PC-3 (cell line): Measurements from ENCODE around the gene RNMT. TPM values are rescaled to one million over a fixed set of nuclear protein-coding genes. Genes with fewer than 3 reads are reported as not detected.

ENCODE experiments used
- ATAC-seq: fragments of 200-7000 bp; cut with Tn5 transposase; 2 replicates; pipeline ENCODE4 v1.9.1; 2020; ENCODE audit warnings: mild to moderate bottlenecking, moderate library complexity
- BruUV-seq: library from RNA; stranded (reverse); fragments of 400-500 nt; replicated peaks from 2 replicates; lab custom pipeline; 2021; lab: Mats Ljungman, UMichigan
- CTCF ChIA-PET: fragments of 300-600 bp; sonication (Branson Sonifier 250); formaldehyde crosslinking; loops from one replicate; lab custom pipeline; 2022; ENCODE audit warnings: antibody characterized with exemption; lab: Charles Lee
- POLR2A ChIA-PET: fragments of 300-600 bp; sonication (Branson Sonifier 250); formaldehyde crosslinking; loops from one replicate; lab custom pipeline; 2022; ENCODE audit warnings: antibody characterized with exemption; ENCODE audit not compliant: unreplicated experiment; lab: Charles Lee
- DNase-seq: peaks from one replicate; pipeline ENCODE4 v3.0.0-alpha.2; 2015
- H2AFZ ChIP-seq: fragments of 300-600 bp; sonication (generic); 2 replicates; pipeline ENCODE4 v1.6.0; 2016; ENCODE audit warnings: antibody characterized with exemption, low read length
- H3F3A ChIP-seq: fragments of 300-600 bp; sonication (generic); one replicate; pipeline ENCODE4 v1.6.0; 2017; ENCODE audit warnings: antibody characterized with exemption, low read length, control low read depth, mild to moderate bottlenecking; ENCODE audit not compliant: unreplicated experiment
- H3K27ac ChIP-seq: fragments of 300-600 bp; sonication (generic); 2 replicates; pipeline ENCODE4 v1.5.1; 2016; ENCODE audit warnings: mild to moderate bottlenecking, low read length
- H3K27me3 ChIP-seq: fragments of 300-600 bp; sonication (generic); 2 replicates; pipeline ENCODE4 v1.6.1; 2016; ENCODE audit warnings: low read length, mixed read lengths
- H3K36me3 ChIP-seq: fragments of 300-600 bp; sonication (generic); 2 replicates; pipeline ENCODE4 v1.6.1; 2016; ENCODE audit warnings: low read depth, mixed run types, low read length, mixed read lengths
- H3K4me1 ChIP-seq: fragments of 300-600 bp; sonication (generic); 2 replicates; pipeline ENCODE4 v1.5.1; 2016; ENCODE audit warnings: low read length; ENCODE audit not compliant: insufficient read depth
- H3K4me2 ChIP-seq: fragments of 300-600 bp; sonication (generic); 2 replicates; pipeline ENCODE4 v1.6.0; 2016; ENCODE audit warnings: low read length
- H3K4me3 ChIP-seq: fragments of 300-600 bp; sonication (generic); 2 replicates; pipeline ENCODE4 v1.5.1; 2016; ENCODE audit warnings: mild to moderate bottlenecking, low read length, mixed read lengths
- H3K79me2 ChIP-seq: fragments of 300-600 bp; sonication (generic); 2 replicates; pipeline ENCODE4 v1.6.1; 2017; ENCODE audit warnings: low read length, mixed read lengths
- H3K9ac ChIP-seq: fragments of 300-600 bp; sonication (generic); 2 replicates; pipeline ENCODE4 v1.6.0; 2016; ENCODE audit warnings: mild to moderate bottlenecking, low read length
- H3K9me2 ChIP-seq: fragments of 300-600 bp; sonication (generic); replicated peaks from 2 replicates; pipeline ENCODE4 v1.6.1; 2016; ENCODE audit warnings: mixed run types, low read length, mixed read lengths
- H3K9me3 ChIP-seq: fragments of 300-600 bp; sonication (generic); 2 replicates; pipeline ENCODE4 v1.6.1; 2016; ENCODE audit warnings: low read length, mixed read lengths
- H4K20me1 ChIP-seq: fragments of 300-600 bp; sonication (generic); 2 replicates; pipeline ENCODE4 v1.6.1; 2016; ENCODE audit warnings: low read length, mixed read lengths
- CTCF ChIP-seq: fragments of 300-600 bp; sonication (generic); conservative IDR thresholded peaks from 2 replicates; pipeline ENCODE4 v1.5.1; 2017; ENCODE audit warnings: antibody characterized with exemption, low read depth, mild to moderate bottlenecking, low read length
- EZH2 ChIP-seq: fragments of 300-600 bp; sonication (generic); IDR thresholded peaks from one replicate; pipeline ENCODE4 v1.6.1; 2017; ENCODE audit warnings: antibody characterized with exemption, mild to moderate bottlenecking, low read length; ENCODE audit not compliant: unreplicated experiment
- EZH2phosphoT487 ChIP-seq: fragments of 300-600 bp; sonication (generic); IDR thresholded peaks from 2 replicates; pipeline ENCODE4 v1.6.1; 2018; ENCODE audit warnings: mild to moderate bottlenecking, antibody characterized with exemption, low read length, borderline replicate concordance
- intact Hi-C: fragments of 100-400 bp; cut with micrococcal nuclease; formaldehyde crosslinking; loops from 2 replicates; pipeline ENCODE4 v1.9.0; 2023
- total RNA-seq: library from RNA; depleted of rRNA; stranded (reverse); fragments of >200 nt; gene quantifications from 2 replicates; pipeline ENCODE4 v1.2.3, GENCODE V29; 2014

The RNMT gene
- total RNA-seq, 1 experiment from 2014 or later: 18.9 TPM

DNA sequence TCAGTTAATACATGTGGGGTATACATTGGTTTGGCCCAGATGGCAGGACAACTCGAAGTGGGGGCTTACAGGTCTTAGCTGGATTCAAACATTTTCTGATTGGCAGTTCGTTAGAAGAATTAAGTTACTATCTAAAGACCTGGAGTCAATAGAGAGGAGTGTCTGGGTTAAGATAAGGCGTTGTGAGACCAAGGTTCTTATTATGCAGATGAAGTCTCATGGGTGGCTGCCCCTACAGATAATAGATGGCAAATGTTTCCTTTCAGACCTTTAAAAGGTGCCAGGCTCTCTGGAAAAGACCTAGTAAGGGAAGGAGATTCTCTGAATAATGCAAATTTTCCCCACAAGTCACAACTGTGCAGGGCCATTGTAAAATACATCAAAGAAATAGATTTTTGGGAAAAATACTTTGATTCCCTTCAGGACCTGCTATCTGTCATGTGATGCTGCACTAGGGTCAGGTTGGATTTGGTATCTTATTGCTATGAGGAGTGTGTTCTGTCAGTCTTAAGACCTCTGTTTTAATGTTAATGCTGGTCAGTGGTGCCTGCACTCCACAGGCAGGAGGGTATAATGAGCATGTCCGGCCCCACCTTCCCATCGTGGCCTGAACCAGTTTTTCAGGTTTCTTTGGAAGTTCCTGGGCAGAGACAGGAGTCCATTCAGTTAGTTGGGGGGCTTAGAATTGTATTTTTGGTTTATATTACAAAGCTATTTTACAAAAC is 83.2 kb downstream of the RNMT start:
- ChIA-PET CTCF (no interaction called here), POLR2A (no interaction called here)
- intact Hi-C loops: no loop called here

DNA sequence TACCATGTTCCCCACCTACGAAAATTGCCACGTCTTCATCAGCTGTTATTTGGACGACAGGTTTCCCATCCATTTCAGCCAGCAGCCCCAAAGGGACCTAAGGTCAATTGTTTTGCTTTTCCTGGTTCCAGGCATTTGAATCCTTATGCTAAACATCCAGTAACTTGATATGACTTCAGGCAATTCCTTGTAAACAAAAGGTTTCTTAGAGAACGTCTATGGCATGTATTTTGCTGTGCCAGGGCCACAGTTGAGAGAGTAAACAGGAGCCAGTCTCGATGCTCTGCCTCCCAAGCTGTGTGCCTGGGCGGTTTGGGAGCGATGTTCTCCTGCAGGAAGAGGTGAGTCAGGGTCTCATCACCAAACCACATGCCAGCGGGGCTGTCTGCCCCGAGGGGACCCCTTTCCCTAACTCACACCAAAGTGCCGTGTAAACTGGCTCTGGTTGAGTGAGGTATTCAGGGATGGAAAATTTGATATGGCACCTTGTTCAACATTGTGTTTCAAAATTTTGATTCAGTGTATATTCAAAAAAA is 84.5 kb downstream of the RNMT start:
- H4K20me1 ChIP-seq: no peaks in the 10 kb centered on the region
- H3K9ac ChIP-seq: no peak overlapping the region
- no peak for TF ChIP-seq EZH2
- no peak for TF ChIP-seq EZH2phosphoT487
- TF ChIP-seq CTCF: no peak
- ATAC-seq (no peak), DNase-seq (peak; percentile 59)
- no peak overlapping the region for H3K27ac ChIP-seq
- POLR2A ChIA-PET: interaction anchor here (0.6 kb wide), 1 partner anchor 160 kb away, joined by 4 read pairs; no protein-coding TSS in a partner anchor
- H3K4me3 ChIP-seq: no peak overlapping the region
- no peaks in the 10 kb centered on the region for H3K36me3 ChIP-seq
- H3F3A ChIP-seq: no peaks in the 10 kb centered on the region
- no peaks in the 10 kb centered on the region for H3K9me3 ChIP-seq
- H3K79me2 ChIP-seq: no peaks in the 10 kb centered on the region
- peaks cover 30% of the 10 kb centered on the region for H3K4me1 ChIP-seq
- CTCF ChIA-PET: interaction anchor here (0.7 kb wide), 1 partner anchor 294 kb away, joined by 5 read pairs; no protein-coding TSS in a partner anchor
- H2AFZ ChIP-seq: no peak overlapping the region
- BruUV-seq: no TSS peak
- H3K27me3 ChIP-seq: peaks cover 8% of the 10 kb centered on the region; the same call in 1 of the 2 replicates
- H3K9me2 ChIP-seq: no peaks in the 10 kb centered on the region
- intact Hi-C loops: no loop called here
- H3K4me2 ChIP-seq: peak overlapping the region; percentile 15

More for the DNA sequence above, 83.2 kb downstream of the RNMT start:
- Histone ChIP-seq H3K4me1 (peaks cover 30% of the 10 kb centered on the region), H3K9me2 (no peaks in the 10 kb centered on the region), H4K20me1 (no peaks in the 10 kb centered on the region), H3K4me3 (no peak overlapping the region), H2AFZ (no peak overlapping the region), H3K27ac (no peak overlapping the region), H3K9ac (no peak overlapping the region), H3F3A (no peaks in the 10 kb centered on the region), H3K27me3 (no peaks in the 10 kb centered on the region), H3K36me3 (no peaks in the 10 kb centered on the region), H3K79me2 (no peaks in the 10 kb centered on the region), H3K9me3 (no peaks in the 10 kb centered on the region), H3K4me2 (peak overlapping the region; percentile 15; the same call in 1 of the 2 replicates)
- BruUV-seq: no TSS peak
- DNase-seq (peak; percentile 66), ATAC-seq (0 out of 2 replicates have a peak, but pooled peaks have one; percentile 8)
- TF ChIP-seq CTCF: no peak
- no peak for TF ChIP-seq EZH2
- no peak for TF ChIP-seq EZH2phosphoT487

DNA sequence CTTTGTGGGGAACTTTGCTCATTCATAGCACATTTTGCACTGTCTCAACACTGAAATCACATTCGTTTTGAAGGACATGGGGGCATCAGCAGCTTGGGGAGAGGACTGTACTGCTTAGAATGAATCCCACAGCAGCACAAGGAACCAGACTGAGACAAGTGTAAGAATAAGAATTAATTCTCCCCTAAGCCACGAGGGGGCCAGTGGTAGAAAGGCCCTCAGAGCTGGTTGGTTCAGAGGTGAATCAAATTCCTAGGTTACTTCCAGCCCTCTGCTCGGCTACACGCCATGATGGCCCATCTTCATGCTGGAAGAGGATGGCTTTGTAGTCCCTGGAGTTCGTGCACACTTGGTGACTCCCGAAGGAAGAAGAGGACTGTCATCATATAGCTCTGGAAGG is 85.5 kb downstream of the RNMT start:
- Histone ChIP-seq H3F3A (no peaks in the 10 kb centered on the region), H3K9me3 (no peaks in the 10 kb centered on the region), H3K4me2 (no peak overlapping the region), H3K27me3 (peaks cover 17% of the 10 kb centered on the region; the same call in 1 of the 2 replicates), H3K9ac (no peak overlapping the region), H4K20me1 (no peaks in the 10 kb centered on the region), H3K36me3 (no peaks in the 10 kb centered on the region), H2AFZ (no peak overlapping the region), H3K9me2 (no peaks in the 10 kb centered on the region), H3K79me2 (no peaks in the 10 kb centered on the region), H3K4me3 (no peak overlapping the region), H3K27ac (no peak overlapping the region), H3K4me1 (peaks cover 30% of the 10 kb centered on the region)
- TF ChIP-seq CTCF: peak; percentile 55
- no peak for TF ChIP-seq EZH2
- intact Hi-C loops: no loop called here
- POLR2A ChIA-PET: no interaction called here
- peak; percentile 36 for DNase-seq
- BruUV-seq: no TSS peak
- peak; percentile 67 for ATAC-seq
- CTCF ChIA-PET: interaction anchor here (0.7 to 1.5 kb wide), 2 partner anchors 275 to 295 kb away, joined by 5 to 7 read pairs; no protein-coding TSS in a partner anchor
